ENCODE data around the gene COL5A1.

COL5A1 gene

GRCh38 chr9:134676886-134677285 lies 35.3 kb downstream of the COL5A1 start:
- no peak for DNase-seq (ENCODE audit: low spot score)
- in situ Hi-C loops (cut with MboI; ENCODE audit: low sequenced_read_pairs, unreplicated experiment) = no loop called here
- TF ChIP-seq CTCF (IDR thresholded peaks at IDR 0.05; ENCODE audit: borderline replicate concordance, control extremely low read depth, extremely low read depth, insufficient read depth, missing control alignments) = no peak

GRCh38 chr9:134677743-134678142 lies 36.1 kb downstream of the COL5A1 start:
- DNase-seq (ENCODE audit: low spot score) = no peak
- in situ Hi-C loops (cut with MboI; ENCODE audit: low sequenced_read_pairs, unreplicated experiment) = no loop called here
- TF ChIP-seq CTCF (IDR thresholded peaks at IDR 0.05; ENCODE audit: borderline replicate concordance, control extremely low read depth, extremely low read depth, insufficient read depth, missing control alignments) = no peak

- DNase-seq (ENCODE audit: low spot score) = no peak
- no peak for TF ChIP-seq CTCF (IDR thresholded peaks at IDR 0.05; ENCODE audit: borderline replicate concordance, control extremely low read depth, extremely low read depth, insufficient read depth, missing control alignments)
- in situ Hi-C loops (cut with MboI; ENCODE audit: low sequenced_read_pairs, unreplicated experiment) = no loop called here
Observed at GRCh38 chr9:134678206-134678605, 36.6 kb downstream of the COL5A1 start.

- in situ Hi-C loops (cut with MboI; ENCODE audit: low sequenced_read_pairs, unreplicated experiment) = no loop called here
Observed at GRCh38 chr9:134678666-134679443, 37.3 kb downstream of the COL5A1 start.

GRCh38 chr9:134679616-134680392 lies 38.2 kb downstream of the COL5A1 start:
- TF ChIP-seq CTCF (IDR thresholded peaks at IDR 0.05; ENCODE audit: borderline replicate concordance, control extremely low read depth, extremely low read depth, insufficient read depth, missing control alignments) = no peak
- in situ Hi-C loops (cut with MboI; ENCODE audit: low sequenced_read_pairs, unreplicated experiment) = no loop called here
- DNase-seq (ENCODE audit: low spot score) = peak; percentile 29

More at GRCh38 chr9:134678666-134679443, 37.3 kb downstream of the COL5A1 start:
- no peak for TF ChIP-seq CTCF (IDR thresholded peaks at IDR 0.05; ENCODE audit: borderline replicate concordance, control extremely low read depth, extremely low read depth, insufficient read depth, missing control alignments)
- DNase-seq (ENCODE audit: low spot score) = no peak

- DNase-seq (ENCODE audit: low spot score) = no peak
- no peak for TF ChIP-seq CTCF (IDR thresholded peaks at IDR 0.05; ENCODE audit: borderline replicate concordance, control extremely low read depth, extremely low read depth, insufficient read depth, missing control alignments)
- in situ Hi-C loops (cut with MboI; ENCODE audit: low sequenced_read_pairs, unreplicated experiment) = no loop called here
Observed at GRCh38 chr9:134680393-134681060, 38.9 kb downstream of the COL5A1 start.

Data from GM13976 (cell line).